ENCODE measurements around the gene CRHR1.

The CRHR1 gene

GRCh38 chr17:45844695-45845375 is 60.7 kb downstream of the CRHR1 start, which contains the start of gene SPPL2C:
SPPL2C (plus strand) TSS chr17:45844881; CDS start chr17:45844907, 26 bp downstream.
- no peak within 1 kb of the TSS for H3K27ac Mint-ChIP-seq
- H3K36me3 Mint-ChIP-seq: no peaks in the 10 kb centered on the region

DNA sequence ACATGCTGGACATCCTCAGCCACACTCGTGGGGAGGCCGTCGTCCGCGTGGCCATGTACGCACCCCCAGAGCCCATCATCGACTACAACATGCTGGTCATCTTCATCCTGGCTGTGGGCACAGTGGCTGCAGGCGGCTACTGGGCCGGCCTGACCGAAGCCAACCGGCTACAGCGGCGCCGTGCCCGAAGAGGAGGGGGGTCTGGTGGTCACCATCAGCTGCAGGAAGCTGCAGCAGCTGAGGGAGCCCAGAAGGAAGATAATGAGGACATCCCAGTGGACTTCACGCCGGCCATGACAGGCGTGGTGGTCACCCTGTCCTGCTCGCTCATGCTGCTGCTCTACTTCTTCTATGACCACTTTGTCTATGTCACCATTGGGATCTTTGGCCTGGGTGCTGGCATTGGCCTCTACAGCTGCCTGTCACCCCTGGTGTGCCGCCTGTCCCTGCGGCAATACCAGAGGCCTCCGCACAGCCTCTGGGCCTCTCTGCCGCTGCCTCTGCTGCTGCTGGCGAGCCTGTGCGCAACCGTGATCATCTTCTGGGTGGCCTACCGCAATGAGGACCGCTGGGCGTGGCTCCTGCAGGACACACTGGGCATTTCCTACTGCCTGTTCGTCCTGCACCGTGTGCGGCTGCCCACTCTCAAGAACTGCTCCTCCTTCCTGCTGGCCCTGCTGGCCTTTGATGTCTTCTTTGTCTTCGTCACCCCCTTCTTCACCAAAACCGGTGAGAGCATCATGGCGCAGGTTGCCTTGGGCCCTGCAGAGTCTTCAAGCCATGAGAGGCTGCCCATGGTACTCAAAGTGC is 61.5 kb downstream of the CRHR1 start:
- H3K4me3 Mint-ChIP-seq: no peak overlapping the region
- ATAC-seq (ENCODE audit: low read depth): no peak
- no peaks in the 10 kb centered on the region for H3K9me3 Mint-ChIP-seq
- H3K27ac Mint-ChIP-seq: no peak overlapping the region
- DNase-seq (ENCODE audit: low spot score in 2 of 2): no peak
- no peaks in the 10 kb centered on the region for H3K4me1 Mint-ChIP-seq
- H3K36me3 Mint-ChIP-seq: no peaks in the 10 kb centered on the region
- H3K27me3 Mint-ChIP-seq: peaks cover 20% of the 10 kb centered on the region

More at GRCh38 chr17:45844695-45845375, 60.7 kb downstream of the CRHR1 start, which contains the start of gene SPPL2C:
- H3K4me3 Mint-ChIP-seq: no peak within 1 kb of the TSS
- no peak for DNase-seq (ENCODE audit: low spot score in 2 of 2)
- no peaks in the 10 kb centered on the region for H3K9me3 Mint-ChIP-seq
- H3K27me3 Mint-ChIP-seq: peaks cover 17% of the 10 kb centered on the region
- no peak for ATAC-seq (ENCODE audit: low read depth)
- no peaks in the 10 kb centered on the region for H3K4me1 Mint-ChIP-seq

- Mint-ChIP-seq H3K4me3 (no peak overlapping the region), H3K9me3 (no peaks in the 10 kb centered on the region), H3K4me1 (no peaks in the 10 kb centered on the region), H3K27me3 (peaks cover 22% of the 10 kb centered on the region), H3K36me3 (no peaks in the 10 kb centered on the region), H3K27ac (no peak overlapping the region)
- DNase-seq (ENCODE audit: low spot score in 2 of 2) (no peak), ATAC-seq (ENCODE audit: low read depth) (no peak)
Measured at GRCh38 chr17:45846223-45846622, 62.1 kb downstream of the CRHR1 start.

GRCh38 chr17:45846646-45847045 is 62.5 kb downstream of the CRHR1 start:
- DNase-seq (ENCODE audit: low spot score in 2 of 2) (no peak), ATAC-seq (ENCODE audit: low read depth) (no peak)
- Mint-ChIP-seq H3K4me3 (no peak overlapping the region), H3K4me1 (no peaks in the 10 kb centered on the region), H3K27me3 (peaks cover 21% of the 10 kb centered on the region), H3K36me3 (no peaks in the 10 kb centered on the region), H3K9me3 (no peaks in the 10 kb centered on the region), H3K27ac (no peak overlapping the region)

DNA sequence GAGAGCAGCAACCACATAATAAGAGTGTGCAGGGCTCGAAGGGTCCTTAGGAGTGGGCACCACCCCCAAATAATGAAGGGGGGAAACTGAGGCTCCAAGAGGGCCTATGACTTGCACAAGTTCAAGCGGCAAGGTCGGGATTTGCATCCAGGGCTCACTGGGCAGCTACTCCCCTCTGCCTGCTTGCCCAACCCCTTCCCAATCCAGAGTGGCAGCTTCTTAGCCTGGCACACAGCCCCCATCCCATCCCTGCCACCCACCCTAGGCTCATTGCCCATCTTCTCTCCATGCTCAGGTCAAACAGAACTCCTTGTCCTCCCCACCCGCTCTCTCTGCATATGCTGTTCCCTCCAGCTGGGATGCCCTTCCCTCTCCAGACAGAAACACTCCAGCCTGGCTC is 63.0 kb downstream of the CRHR1 start:
- Mint-ChIP-seq H3K36me3 (no peaks in the 10 kb centered on the region), H3K9me3 (no peaks in the 10 kb centered on the region), H3K27ac (no peak overlapping the region), H3K27me3 (peaks cover 19% of the 10 kb centered on the region), H3K4me3 (no peak overlapping the region), H3K4me1 (no peaks in the 10 kb centered on the region)
- DNase-seq (ENCODE audit: low spot score in 2 of 2): no peak
- ATAC-seq (ENCODE audit: low read depth): no peak

DNA sequence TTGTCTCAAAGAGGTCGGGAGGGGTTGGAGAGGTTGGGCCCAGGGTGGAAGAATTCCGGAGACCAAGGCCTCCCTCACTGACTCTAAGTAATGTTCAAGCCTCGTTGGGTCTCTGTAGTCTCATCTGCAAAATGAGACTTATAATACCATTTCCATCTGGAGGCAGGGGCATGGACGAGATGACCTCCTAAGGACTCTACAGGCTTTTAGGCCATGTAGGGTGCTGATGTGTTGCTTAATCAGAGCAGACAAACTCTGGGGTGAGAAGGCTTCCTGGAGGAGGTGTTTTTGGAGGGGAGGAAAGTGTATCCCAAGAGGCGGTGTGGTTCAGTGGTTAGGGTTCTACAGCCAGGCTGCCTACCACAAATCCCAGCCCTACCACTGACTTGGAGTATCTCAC is 63.6 kb downstream of the CRHR1 start:
- H3K4me3 Mint-ChIP-seq: no peak overlapping the region
- no peak for ATAC-seq (ENCODE audit: low read depth)
- H3K4me1 Mint-ChIP-seq: peaks cover 2% of the 10 kb centered on the region
- no peaks in the 10 kb centered on the region for H3K36me3 Mint-ChIP-seq
- peaks cover 21% of the 10 kb centered on the region for H3K27me3 Mint-ChIP-seq
- DNase-seq (ENCODE audit: low spot score in 2 of 2): no peak
- H3K27ac Mint-ChIP-seq: no peak overlapping the region
- H3K9me3 Mint-ChIP-seq: no peaks in the 10 kb centered on the region

DNA sequence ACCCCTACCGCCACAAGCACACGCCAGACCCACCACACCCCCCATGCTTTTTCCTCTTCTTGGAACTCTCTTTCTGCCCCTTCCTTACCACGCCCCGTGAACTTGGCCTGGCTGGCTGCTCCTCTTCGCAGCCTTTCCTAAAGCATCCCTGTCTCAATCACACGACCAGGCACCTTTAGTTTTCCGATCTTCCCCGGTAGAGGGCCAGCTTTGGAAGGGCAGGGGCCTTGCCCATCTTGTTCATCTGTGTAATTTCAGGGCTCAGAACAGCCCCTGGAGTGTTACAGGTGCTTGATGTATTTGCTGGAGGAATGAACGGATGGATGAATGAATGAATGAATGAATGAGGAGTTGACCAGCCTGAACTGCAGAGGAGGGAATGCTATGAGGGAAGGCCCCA is 64.3 kb downstream of the CRHR1 start:
- peaks cover 23% of the 10 kb centered on the region for H3K27me3 Mint-ChIP-seq
- H3K36me3 Mint-ChIP-seq: no peaks in the 10 kb centered on the region
- H3K4me3 Mint-ChIP-seq: no peak overlapping the region
- no peaks in the 10 kb centered on the region for H3K9me3 Mint-ChIP-seq
- DNase-seq (ENCODE audit: low spot score in 2 of 2) (no peak), ATAC-seq (ENCODE audit: low read depth) (no peak)
- peaks cover 2% of the 10 kb centered on the region for H3K4me1 Mint-ChIP-seq
- no peak overlapping the region for H3K27ac Mint-ChIP-seq

- Mint-ChIP-seq H3K4me3 (no peak overlapping the region), H3K36me3 (no peaks in the 10 kb centered on the region), H3K27ac (no peak overlapping the region), H3K9me3 (no peaks in the 10 kb centered on the region), H3K4me1 (peaks cover 2% of the 10 kb centered on the region), H3K27me3 (peaks cover 24% of the 10 kb centered on the region)
- no peak for ATAC-seq (ENCODE audit: low read depth)
- DNase-seq (ENCODE audit: low spot score in 2 of 2): no peak
Measured at GRCh38 chr17:45848868-45849535, 64.9 kb downstream of the CRHR1 start.

DNA sequence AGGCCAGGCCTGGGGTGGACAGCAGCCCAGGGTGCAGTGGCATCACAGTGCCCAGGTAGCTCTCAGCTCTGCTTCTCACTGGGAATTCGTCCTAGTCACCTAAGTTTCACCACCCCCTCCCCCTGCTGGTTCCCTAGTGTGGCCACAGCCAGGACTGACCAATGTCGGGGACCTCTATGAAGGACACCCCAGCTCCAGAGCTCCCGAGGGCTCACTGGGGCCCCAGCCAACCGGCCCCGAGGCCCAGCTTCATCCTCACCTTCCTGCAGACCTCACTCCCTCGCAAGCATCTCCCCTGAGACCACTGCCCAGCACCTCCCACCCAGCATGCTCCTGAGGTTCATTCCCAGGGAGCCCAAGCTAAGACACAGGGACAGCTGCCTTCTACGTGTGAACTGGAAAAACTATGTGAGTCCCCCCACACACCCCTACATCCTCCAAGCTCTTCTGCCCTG is 65.4 kb downstream of the CRHR1 start:
- ATAC-seq (ENCODE audit: low read depth) (no peak), DNase-seq (ENCODE audit: low spot score in 2 of 2) (no peak)
- no peak overlapping the region for H3K27ac Mint-ChIP-seq
- H3K4me3 Mint-ChIP-seq: no peak overlapping the region
- H3K9me3 Mint-ChIP-seq: no peaks in the 10 kb centered on the region
- no peaks in the 10 kb centered on the region for H3K36me3 Mint-ChIP-seq
- peaks cover 27% of the 10 kb centered on the region for H3K27me3 Mint-ChIP-seq
- H3K4me1 Mint-ChIP-seq: peaks cover 2% of the 10 kb centered on the region

DNA sequence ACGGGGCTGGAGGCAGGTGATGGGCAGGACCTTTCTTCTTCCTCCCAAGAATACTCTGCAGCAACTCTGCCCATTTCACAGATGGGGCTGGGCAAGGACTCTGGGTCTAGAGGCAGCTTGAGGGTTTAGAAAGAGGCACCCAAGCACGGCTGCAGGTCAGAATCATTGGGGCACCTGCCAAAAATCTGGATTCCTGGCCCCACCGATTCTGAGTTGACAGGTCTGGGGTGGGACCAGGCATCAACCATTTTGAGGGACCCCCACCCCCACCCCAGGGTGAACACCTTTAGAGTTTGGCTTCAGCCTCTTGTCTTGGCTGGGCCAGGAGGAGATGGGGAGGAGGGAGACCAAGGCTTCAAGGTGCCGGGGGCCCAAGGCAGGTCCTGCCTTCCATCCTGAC is 65.9 kb downstream of the CRHR1 start:
- no peaks in the 10 kb centered on the region for H3K36me3 Mint-ChIP-seq
- peaks cover 2% of the 10 kb centered on the region for H3K4me1 Mint-ChIP-seq
- no peak overlapping the region for H3K4me3 Mint-ChIP-seq
- H3K27me3 Mint-ChIP-seq: peaks cover 28% of the 10 kb centered on the region
- H3K27ac Mint-ChIP-seq: no peak overlapping the region
- ATAC-seq (ENCODE audit: low read depth): no peak
- H3K9me3 Mint-ChIP-seq: no peaks in the 10 kb centered on the region
- DNase-seq (ENCODE audit: low spot score in 2 of 2): no peak

DNA sequence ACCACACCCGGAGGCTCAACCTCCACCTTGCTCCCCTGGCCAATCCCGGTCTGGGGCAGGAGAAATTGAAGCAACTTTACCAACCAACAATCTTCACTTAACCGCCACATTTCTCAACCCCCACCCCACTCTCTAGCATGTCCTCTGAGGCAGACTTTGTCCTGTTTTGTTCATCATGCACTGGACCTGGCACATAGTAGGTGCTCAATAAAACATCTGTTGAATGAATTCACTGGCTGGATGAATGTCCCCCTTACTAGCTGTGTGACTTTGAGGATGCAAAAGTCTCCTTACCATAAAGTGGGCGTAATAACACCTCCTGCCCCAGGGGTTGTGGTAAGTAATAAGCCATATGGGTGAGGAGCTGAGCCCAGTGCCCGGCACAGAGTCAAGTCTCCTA is 66.3 kb downstream of the CRHR1 start:
- no peak for DNase-seq (ENCODE audit: low spot score in 2 of 2)
- Mint-ChIP-seq H3K9me3 (no peaks in the 10 kb centered on the region), H3K4me1 (peaks cover 2% of the 10 kb centered on the region), H3K27ac (no peak overlapping the region), H3K4me3 (no peak overlapping the region), H3K27me3 (peaks cover 29% of the 10 kb centered on the region), H3K36me3 (no peaks in the 10 kb centered on the region)
- no peak for ATAC-seq (ENCODE audit: low read depth)

GRCh38 chr17:45851022-45851421 is 66.9 kb downstream of the CRHR1 start:
- Mint-ChIP-seq H3K4me1 (peaks cover 2% of the 10 kb centered on the region), H3K27me3 (peaks cover 29% of the 10 kb centered on the region), H3K27ac (no peak overlapping the region)

GRCh38 chr17:45851464-45851863 is 67.3 kb downstream of the CRHR1 start:
- no peak overlapping the region for H3K4me3 Mint-ChIP-seq
- DNase-seq (ENCODE audit: low spot score in 2 of 2) (no peak), ATAC-seq (ENCODE audit: low read depth) (no peak)
- no peaks in the 10 kb centered on the region for H3K9me3 Mint-ChIP-seq
- H3K27me3 Mint-ChIP-seq: peaks cover 27% of the 10 kb centered on the region
- no peaks in the 10 kb centered on the region for H3K36me3 Mint-ChIP-seq
- H3K4me1 Mint-ChIP-seq: peaks cover 2% of the 10 kb centered on the region
- no peak overlapping the region for H3K27ac Mint-ChIP-seq

More at GRCh38 chr17:45851022-45851421, 66.9 kb downstream of the CRHR1 start:
- Mint-ChIP-seq H3K9me3 (no peaks in the 10 kb centered on the region), H3K4me3 (no peak overlapping the region), H3K36me3 (no peaks in the 10 kb centered on the region)
- ATAC-seq (ENCODE audit: low read depth): no peak
- DNase-seq (ENCODE audit: low spot score in 2 of 2): no peak

- Mint-ChIP-seq H3K36me3 (no peaks in the 10 kb centered on the region), H3K4me1 (peaks cover 2% of the 10 kb centered on the region), H3K4me3 (no peak overlapping the region), H3K9me3 (no peaks in the 10 kb centered on the region), H3K27ac (no peak overlapping the region), H3K27me3 (peaks cover 28% of the 10 kb centered on the region)
- no peak for ATAC-seq (ENCODE audit: low read depth)
- no peak for DNase-seq (ENCODE audit: low spot score in 2 of 2)
Measured at GRCh38 chr17:45851873-45852272, 67.8 kb downstream of the CRHR1 start.
